Nephron (organoid): ENCODE data around the gene SCAF11.
"Not testable (repeated sequence)": the region's sequence is repeated elsewhere in the genome, so short reads cannot be mapped to it uniquely, and the experiment has no call there.

Source experiments
- H3K27ac Mint-ChIP-seq, 3 experiments: 2 replicates each; pipeline ENCODE4 v1.8.0; 2020; ENCODE audit warnings: mixed read lengths in 3 of 3, mild to moderate bottlenecking in 2 of 3, moderate library complexity in 1 of 3
- H3K27me3 Mint-ChIP-seq: 2 replicates; pipeline ENCODE4 v1.8.0; 2021; ENCODE audit warnings: low read depth, mild to moderate bottlenecking, moderate library complexity, mixed read lengths
- H3K36me3 Mint-ChIP-seq: 2 replicates; pipeline ENCODE4 v1.8.0; 2020; ENCODE audit warnings: low read depth, mixed read lengths
- H3K4me1 Mint-ChIP-seq: 2 replicates; pipeline ENCODE4 v1.8.0; 2020; ENCODE audit warnings: mixed read lengths
- H3K4me3 Mint-ChIP-seq, 3 experiments: 2 replicates each; pipeline ENCODE4 v1.8.0; 2020; ENCODE audit warnings: mild to moderate bottlenecking in 3 of 3, mixed read lengths in 3 of 3, moderate library complexity in 2 of 3
- H3K9me3 Mint-ChIP-seq: 2 replicates; pipeline ENCODE4 v1.8.0; 2020; ENCODE audit warnings: mixed read lengths
- CTCF ChIP-seq, 3 experiments: fragments of 200-600 bp; sonication (generic); IDR thresholded peaks; one replicate each; pipeline ENCODE4 v1.5.0; 2021; ENCODE audit warnings: antibody characterized with exemption in 3 of 3; ENCODE audit not compliant: unreplicated experiment in 3 of 3

Gene SCAF11

GRCh38 chr12:45990468-45991283 lies at the start of gene SCAF11:
TSS of gene SCAF11 (minus strand) at chr12:45990574. CDS start at chr12:45964167, 26,407 bp downstream.
- Mint-ChIP-seq H3K27ac (peak within 1 kb of the TSS; percentile 99 to 100 (median 99)), H3K36me3 (peaks cover 13% of the 10 kb centered on the region), H3K4me1 (peaks cover 53% of the 10 kb centered on the region), H3K27me3 (no peaks in the 10 kb centered on the region), H3K9me3 (no peaks in the 10 kb centered on the region), H3K4me3 (peak within 1 kb of the TSS; percentile 90 to 96 (median 91))
- TF ChIP-seq CTCF (IDR thresholded peaks at IDR 0.05; ENCODE audit: unreplicated experiment in 3 of 3), result peak; percentile 88 to 91 (median 90)

- H3K27me3 Mint-ChIP-seq, H3K27ac Mint-ChIP-seq, H3K4me3 Mint-ChIP-seq, H3K4me1 Mint-ChIP-seq, H3K36me3 Mint-ChIP-seq: not testable (repeated sequence)
- H3K9me3 Mint-ChIP-seq, result peaks cover 13% of the 10 kb centered on the region
These were observed 46.7 kb upstream of the SCAF11 start for GRCh38 chr12:46037066-46037465.

- Mint-ChIP-seq H3K36me3 (peaks cover 8% of the 10 kb centered on the region), H3K4me1 (no peaks in the 10 kb centered on the region), H3K9me3 (peaks cover 57% of the 10 kb centered on the region), H3K4me3 (no peak overlapping the region), H3K27me3 (no peaks in the 10 kb centered on the region), H3K27ac (no peak overlapping the region)
- TF ChIP-seq CTCF (IDR thresholded peaks at IDR 0.05; ENCODE audit: unreplicated experiment in 3 of 3), result no peak
These were observed 36.8 kb upstream of the SCAF11 start for GRCh38 chr12:46027172-46027571.

- Mint-ChIP-seq H3K4me3 (no peak overlapping the region), H3K9me3 (peaks cover 72% of the 10 kb centered on the region), H3K36me3 (peaks cover 8% of the 10 kb centered on the region), H3K27ac (no peak overlapping the region), H3K27me3 (no peaks in the 10 kb centered on the region), H3K4me1 (no peaks in the 10 kb centered on the region)
- no peak for TF ChIP-seq CTCF (IDR thresholded peaks at IDR 0.05; ENCODE audit: unreplicated experiment in 3 of 3)
These were observed 33.7 kb upstream of the SCAF11 start for GRCh38 chr12:46024099-46024498.

- no peaks in the 10 kb centered on the region for H3K27me3 Mint-ChIP-seq
- no peak overlapping the region for H3K4me3 Mint-ChIP-seq
- peaks cover 4% of the 10 kb centered on the region for H3K36me3 Mint-ChIP-seq
- H3K4me1 Mint-ChIP-seq, result no peaks in the 10 kb centered on the region
- TF ChIP-seq CTCF (IDR thresholded peaks at IDR 0.05; ENCODE audit: unreplicated experiment in 3 of 3), result no peak
- H3K9me3 Mint-ChIP-seq, result peaks cover 60% of the 10 kb centered on the region
- H3K27ac Mint-ChIP-seq, result no peak overlapping the region
These were observed 30.4 kb upstream of the SCAF11 start for GRCh38 chr12:46020768-46021167.

GRCh38 chr12:46018712-46019111 lies 28.3 kb upstream of the SCAF11 start:
- not testable (repeated sequence) for H3K27ac Mint-ChIP-seq, H3K4me1 Mint-ChIP-seq, H3K36me3 Mint-ChIP-seq, H3K27me3 Mint-ChIP-seq, H3K4me3 Mint-ChIP-seq
- H3K9me3 Mint-ChIP-seq, result peaks cover 42% of the 10 kb centered on the region

- H3K36me3 Mint-ChIP-seq, H3K27me3 Mint-ChIP-seq, H3K27ac Mint-ChIP-seq, H3K4me3 Mint-ChIP-seq, H3K4me1 Mint-ChIP-seq: not testable (repeated sequence)
- peaks cover 39% of the 10 kb centered on the region for H3K9me3 Mint-ChIP-seq
These were observed 27.5 kb upstream of the SCAF11 start for GRCh38 chr12:46017866-46018375.
